Gastroesophageal sphincter (tissue), 3 donors: ENCODE results near the gene CCDC51.
"Not testable (repeated sequence)": the region's sequence is repeated elsewhere in the genome, so short reads cannot be mapped to it uniquely, and the experiment has no call there.

ENCODE experiments used
- CTCF ChIP-seq, 4 experiments: fragments of 200-600 bp in 2 of 4; fragments of 450-650 bp in 2 of 4; sonication (generic) in 1 of 4; IDR thresholded peaks; one replicate each; pipeline ENCODE4 v1.5.1; 2017 to 2019; ENCODE audit warnings: antibody characterized with exemption in 4 of 4, mild to moderate bottlenecking in 2 of 4, moderate library complexity in 2 of 4
- POLR2A ChIP-seq, 2 donors: fragments of 450-650 bp; IDR thresholded peaks; one replicate each; pipeline ENCODE4 v1.6.1; 2017; ENCODE audit warnings: antibody characterized with exemption in 2 of 2, mild to moderate bottlenecking in 2 of 2, moderate library complexity in 1 of 2

GRCh38 chr3:48482822-48483221, 42.9 kb upstream of the CCDC51 start:
- TF ChIP-seq CTCF, POLR2A (IDR thresholded peaks at IDR 0.05): not testable (repeated sequence)
